ENCODE results near the gene PSPH.
"Not testable (repeated sequence)": the region's sequence is repeated elsewhere in the genome, so short reads cannot be mapped to it uniquely, and the experiment has no call there.

GRCh38 chr7:56080726-56081435, 29.6 kb upstream of the PSPH start:
- not testable (repeated sequence) for TF ChIP-seq CTCF (IDR thresholded peaks at IDR 0.05); SMAD4 (CRISPR knock-in tag; IDR thresholded peaks at IDR 0.05); ZBTB21 (CRISPR knock-in tag; IDR thresholded peaks at IDR 0.05; ENCODE audit: borderline replicate concordance)
- TF ChIP-seq, protein P1, sequence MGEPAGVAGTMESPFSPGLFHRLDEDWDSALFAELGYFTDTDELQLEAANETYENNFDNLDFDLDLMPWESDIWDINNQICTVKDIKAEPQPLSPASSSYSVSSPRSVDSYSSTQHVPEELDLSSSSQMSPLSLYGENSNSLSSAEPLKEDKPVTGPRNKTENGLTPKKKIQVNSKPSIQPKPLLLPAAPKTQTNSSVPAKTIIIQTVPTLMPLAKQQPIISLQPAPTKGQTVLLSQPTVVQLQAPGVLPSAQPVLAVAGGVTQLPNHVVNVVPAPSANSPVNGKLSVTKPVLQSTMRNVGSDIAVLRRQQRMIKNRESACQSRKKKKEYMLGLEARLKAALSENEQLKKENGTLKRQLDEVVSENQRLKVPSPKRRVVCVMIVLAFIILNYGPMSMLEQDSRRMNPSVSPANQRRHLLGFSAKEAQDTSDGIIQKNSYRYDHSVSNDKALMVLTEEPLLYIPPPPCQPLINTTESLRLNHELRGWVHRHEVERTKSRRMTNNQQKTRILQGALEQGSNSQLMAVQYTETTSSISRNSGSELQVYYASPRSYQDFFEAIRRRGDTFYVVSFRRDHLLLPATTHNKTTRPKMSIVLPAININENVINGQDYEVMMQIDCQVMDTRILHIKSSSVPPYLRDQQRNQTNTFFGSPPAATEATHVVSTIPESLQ (CRISPR knock-in tag; IDR thresholded peaks at IDR 0.05): not testable (repeated sequence)
- TF ChIP-seq, protein P2, sequence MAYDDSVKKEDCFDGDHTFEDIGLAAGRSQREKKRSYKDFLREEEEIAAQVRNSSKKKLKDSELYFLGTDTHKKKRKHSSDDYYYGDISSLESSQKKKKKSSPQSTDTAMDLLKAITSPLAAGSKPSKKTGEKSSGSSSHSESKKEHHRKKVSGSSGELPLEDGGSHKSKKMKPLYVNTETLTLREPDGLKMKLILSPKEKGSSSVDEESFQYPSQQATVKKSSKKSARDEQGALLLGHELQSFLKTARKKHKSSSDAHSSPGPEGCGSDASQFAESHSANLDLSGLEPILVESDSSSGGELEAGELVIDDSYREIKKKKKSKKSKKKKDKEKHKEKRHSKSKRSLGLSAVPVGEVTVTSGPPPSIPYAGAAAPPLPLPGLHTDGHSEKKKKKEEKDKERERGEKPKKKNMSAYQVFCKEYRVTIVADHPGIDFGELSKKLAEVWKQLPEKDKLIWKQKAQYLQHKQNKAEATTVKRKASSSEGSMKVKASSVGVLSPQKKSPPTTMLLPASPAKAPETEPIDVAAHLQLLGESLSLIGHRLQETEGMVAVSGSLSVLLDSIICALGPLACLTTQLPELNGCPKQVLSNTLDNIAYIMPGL (CRISPR knock-in tag; IDR thresholded peaks at IDR 0.05): not testable (repeated sequence)
